NCI-H1417 (cell line): ENCODE measurements around the gene CAMK2D.

Experiments used
- DNase-seq, 3 experiments: peaks; one replicate each; lab custom pipeline; 2025; lab: John Stamatoyannopoulos, UW

Gene CAMK2D

GRCh38 chr4:113637823-113638561 lies 123.5 kb downstream of the CAMK2D start:
- peak in 2 of 3 experiments; percentile 3 to 30 for DNase-seq

DNA sequence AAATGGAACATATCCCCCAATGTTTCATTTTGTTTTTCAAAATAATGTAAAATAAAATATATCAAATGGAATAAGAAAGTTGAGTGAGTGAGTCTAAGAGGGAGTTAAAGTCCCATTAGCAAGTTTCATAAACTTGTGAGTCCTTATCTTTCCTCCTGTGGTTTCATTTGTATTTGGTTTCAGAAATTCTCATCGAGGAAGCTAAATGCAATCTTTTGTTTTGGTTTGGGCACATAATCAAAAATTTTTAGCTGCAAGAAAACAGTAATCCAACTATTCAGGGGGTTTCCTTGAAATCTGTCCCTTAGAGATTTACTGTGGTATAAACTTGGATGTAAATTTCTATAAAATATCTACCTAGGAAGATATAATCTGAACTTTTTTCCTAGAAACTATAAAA lies 124.2 kb downstream of the CAMK2D start:
- DNase-seq, result no peak

DNA sequence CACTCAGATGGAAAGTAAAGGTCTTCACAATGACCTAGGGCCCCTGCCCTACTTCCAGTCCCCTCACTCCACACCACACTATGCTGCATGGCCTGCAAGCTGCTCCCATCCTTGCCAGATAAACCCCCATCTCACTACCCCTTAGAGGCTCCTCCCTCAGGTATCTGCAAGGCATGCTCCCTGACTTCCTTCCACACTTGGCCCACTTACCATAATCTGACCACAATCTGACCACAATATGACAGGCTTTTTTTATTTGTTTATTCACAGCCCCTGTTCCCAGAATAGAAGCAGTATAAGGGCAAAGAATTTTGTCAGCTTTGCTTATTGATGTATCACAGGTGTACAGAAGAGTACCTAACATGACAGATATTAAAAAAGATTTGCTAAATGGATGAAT lies 124.7 kb downstream of the CAMK2D start:
- DNase-seq, result peak in 1 of 3 experiments; percentile 1

- no peak for DNase-seq
These were observed 125.1 kb downstream of the CAMK2D start for GRCh38 chr4:113636438-113636818.

DNA sequence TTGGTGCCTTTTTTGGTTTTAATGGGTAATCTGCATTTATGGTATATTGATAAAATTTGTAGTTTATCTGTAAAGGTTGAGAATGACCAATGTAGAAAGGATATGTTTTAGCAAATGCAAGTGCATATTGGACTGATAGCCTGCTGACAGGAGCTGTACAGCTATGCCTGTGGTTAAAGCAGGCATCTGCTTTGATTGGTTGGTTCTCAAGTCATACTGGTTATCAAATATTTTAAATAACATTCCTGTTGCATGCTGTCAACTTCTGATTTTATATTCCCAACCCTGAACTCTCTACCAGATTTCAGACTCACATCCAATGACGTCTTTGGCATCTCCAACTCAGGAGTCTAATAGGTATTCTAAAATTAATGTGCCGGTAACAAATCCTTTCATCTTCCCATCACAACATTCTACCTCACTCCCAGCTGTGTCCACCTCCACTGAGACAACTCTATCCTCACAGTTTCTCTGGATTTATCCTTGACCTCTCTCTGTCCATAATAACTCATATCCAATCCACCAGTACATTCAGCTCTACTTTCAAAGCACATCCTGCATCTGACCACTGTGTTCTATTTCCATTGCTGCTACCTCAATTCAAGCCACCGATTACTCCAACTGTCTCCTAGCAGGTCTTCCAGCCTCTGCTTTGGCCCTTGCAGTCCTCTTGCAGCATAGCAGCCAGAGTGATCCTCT lies 125.7 kb downstream of the CAMK2D start:
- no peak for DNase-seq

- no peak for DNase-seq
These were observed 127.2 kb downstream of the CAMK2D start for GRCh38 chr4:113634081-113634969.

GRCh38 chr4:113633467-113633866 lies 128.1 kb downstream of the CAMK2D start:
- DNase-seq, result no peak

- no peak for DNase-seq
These were observed 132.8 kb downstream of the CAMK2D start for GRCh38 chr4:113628711-113629110.

DNA sequence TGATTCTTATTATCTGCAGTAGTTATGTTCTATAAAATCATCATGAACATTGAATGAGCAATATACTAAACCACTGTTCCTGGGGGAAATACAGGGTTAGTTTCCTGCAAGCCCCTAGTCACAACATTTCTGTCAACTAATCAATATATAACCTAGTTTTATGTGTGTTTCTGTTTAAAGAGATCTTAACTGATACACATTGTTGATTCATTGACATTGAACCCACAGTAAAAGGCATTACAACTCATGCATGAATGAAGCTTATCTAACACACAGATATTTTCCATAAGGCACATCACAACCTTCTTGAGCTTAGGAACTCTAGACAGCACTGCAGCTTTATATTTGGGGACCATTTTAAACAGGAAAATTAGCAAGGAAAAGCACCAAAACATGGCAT lies 134.2 kb downstream of the CAMK2D start:
- DNase-seq, result no peak

- no peak for DNase-seq
These were observed 135.6 kb downstream of the CAMK2D start for GRCh38 chr4:113625902-113626301.

DNA sequence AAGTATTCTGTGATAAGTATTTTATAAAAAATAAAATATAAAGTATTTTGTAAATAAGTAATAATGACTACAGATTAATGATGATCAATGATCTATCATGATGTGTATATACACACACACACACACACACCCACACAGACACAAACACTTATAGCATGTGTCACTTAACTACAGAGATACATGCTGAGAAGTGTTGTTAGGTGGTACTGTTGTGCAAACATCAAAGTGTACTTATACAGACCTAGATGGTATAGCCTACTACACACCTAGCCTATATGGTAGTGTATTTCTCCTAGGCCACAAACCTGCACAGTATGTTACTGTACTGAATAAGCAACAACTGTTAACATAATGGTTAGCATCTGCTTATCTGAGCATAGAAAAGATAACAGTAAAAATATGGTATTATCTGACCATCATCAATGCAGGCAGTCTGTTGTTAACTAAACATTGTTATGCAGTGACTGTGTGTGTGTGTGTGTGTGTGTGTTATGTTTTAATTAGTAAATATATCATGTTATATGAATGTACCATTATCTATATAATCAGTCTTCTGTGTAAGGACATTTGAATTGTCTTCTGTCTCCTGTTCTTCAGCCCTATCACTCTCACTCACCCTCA lies 138.2 kb downstream of the CAMK2D start:
- DNase-seq, result no peak

DNA sequence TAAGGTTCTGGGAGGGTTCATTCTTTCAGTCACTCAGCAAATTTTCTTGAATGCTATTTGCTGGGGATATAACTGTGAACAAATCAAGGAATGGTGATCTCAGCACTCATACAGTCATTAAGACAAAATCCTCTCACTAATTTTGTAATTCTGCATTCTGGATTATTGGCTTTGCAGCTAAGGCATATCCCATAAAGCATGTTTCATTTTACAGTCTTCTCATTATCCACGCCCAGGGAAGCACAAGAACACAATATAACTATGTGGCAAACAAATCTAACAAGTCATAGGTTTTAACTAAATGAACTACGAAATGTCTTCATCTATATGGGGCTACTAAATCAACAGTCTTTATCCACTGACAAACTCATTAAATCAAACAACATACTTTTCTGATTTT lies 139.9 kb downstream of the CAMK2D start:
- no peak for DNase-seq

- DNase-seq, result no peak
These were observed 141.5 kb downstream of the CAMK2D start for GRCh38 chr4:113620032-113620431.

- no peak for DNase-seq
These were observed 142.0 kb downstream of the CAMK2D start for GRCh38 chr4:113619526-113619925.

GRCh38 chr4:113618205-113618604 lies 143.3 kb downstream of the CAMK2D start:
- DNase-seq, result no peak

GRCh38 chr4:113617195-113617594 lies 144.3 kb downstream of the CAMK2D start:
- no peak for DNase-seq

GRCh38 chr4:113616443-113616842 lies 145.1 kb downstream of the CAMK2D start:
- DNase-seq, result no peak

DNA sequence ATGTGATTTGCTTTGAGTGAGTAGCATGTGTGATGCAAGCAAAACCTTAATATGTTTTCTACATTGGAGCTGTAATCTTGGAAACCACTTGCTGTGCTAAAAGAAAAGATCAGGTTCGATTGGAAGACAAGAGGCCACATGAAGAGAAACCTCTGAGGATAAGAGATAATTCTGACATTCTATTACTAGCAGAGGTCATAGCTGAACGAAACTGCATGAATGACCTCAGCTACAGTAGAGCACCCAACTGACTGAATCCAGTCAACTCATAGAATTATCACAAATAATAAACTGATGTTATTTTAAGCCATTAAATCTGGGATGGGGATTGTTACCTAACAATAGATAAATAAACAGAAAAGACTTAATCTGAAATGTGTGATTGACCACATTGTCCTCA lies 147.1 kb downstream of the CAMK2D start:
- DNase-seq, result no peak

DNA sequence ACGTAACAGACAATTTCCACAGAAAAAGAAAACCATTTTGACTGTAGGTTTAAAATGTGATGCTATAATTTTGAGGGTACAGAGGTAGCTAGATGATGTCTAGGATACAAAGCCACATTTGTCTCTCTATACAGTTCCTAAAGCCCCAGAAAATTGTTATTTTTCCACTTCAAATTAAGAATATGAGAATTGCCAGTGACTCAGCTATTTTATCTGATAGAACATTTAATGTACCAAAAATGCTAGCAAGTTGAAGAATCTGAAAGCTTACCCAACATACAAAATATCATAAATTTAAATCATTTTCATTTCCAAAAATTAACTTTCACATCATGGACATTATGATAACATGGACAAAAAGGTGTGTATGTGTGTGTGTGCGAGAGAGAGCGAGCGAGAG lies 148.0 kb downstream of the CAMK2D start:
- no peak for DNase-seq

DNA sequence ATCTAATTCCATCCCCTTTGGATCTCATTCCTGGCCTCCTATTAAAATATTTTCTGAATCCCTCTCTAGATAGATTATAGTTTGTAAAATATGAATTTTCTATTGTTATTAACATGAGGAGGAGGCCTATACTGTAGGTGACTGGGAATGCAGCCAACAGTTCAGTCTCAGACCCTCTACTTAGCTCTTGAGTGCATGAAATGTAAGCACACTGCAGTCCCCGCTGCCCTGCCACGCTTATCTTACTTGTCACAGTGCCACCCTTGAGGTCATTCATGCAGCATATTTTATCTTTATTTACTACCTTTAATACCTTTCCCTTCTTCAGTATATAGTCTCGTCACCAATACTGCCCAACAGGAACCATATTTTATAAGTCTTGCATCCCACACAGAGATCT lies 151.0 kb downstream of the CAMK2D start:
- DNase-seq, result peak in 2 of 3 experiments; percentile 2 to 24

DNA sequence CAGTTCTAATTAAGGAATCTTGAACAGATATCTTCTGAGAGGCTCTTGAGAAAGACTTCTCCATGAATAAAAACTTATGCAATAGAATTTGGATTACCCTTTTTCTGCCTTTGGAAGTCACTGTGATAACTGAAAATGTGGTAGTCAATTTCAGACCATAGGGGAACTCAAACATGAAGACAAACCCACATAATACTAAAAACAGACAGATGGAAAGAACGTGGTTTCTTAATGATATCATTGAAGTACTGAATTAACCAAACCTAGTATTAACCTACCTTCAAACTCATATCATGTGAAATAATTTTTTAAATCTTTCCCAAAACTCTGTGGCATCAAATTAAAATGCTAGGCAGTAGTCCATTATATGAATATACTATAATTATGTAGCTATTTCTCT lies 153.5 kb downstream of the CAMK2D start:
- DNase-seq, result no peak

- no peak for DNase-seq
These were observed 154.3 kb downstream of the CAMK2D start for GRCh38 chr4:113607147-113607720.
